Measurements from ENCODE around the gene KCND3.

- no peak for TF ChIP-seq CTCF (conservative IDR thresholded peaks at IDR 0.05)
- TF ChIP-seq EZH2 (IDR thresholded peaks at IDR 0.05; ENCODE audit: low read depth): no peak
Measured at GRCh38 chr1:111743679-111744101, 245.8 kb downstream of the KCND3 start.

Measured in PC-9 (cell line).